Activated naive CD8-positive, alpha-beta T cell (primary cell): ENCODE results near the gene ALG5.

Experiments
- H3K27ac Mint-ChIP-seq: one replicate; pipeline ENCODE4 v1.8.0; 2021; ENCODE audit warnings: mixed read lengths
- H3K27me3 Mint-ChIP-seq: one replicate; pipeline ENCODE4 v1.8.0; 2021; ENCODE audit warnings: mixed read lengths
- H3K36me3 Mint-ChIP-seq: one replicate; pipeline ENCODE4 v1.8.0; 2021; ENCODE audit warnings: mixed read lengths
- H3K4me1 Mint-ChIP-seq: one replicate; pipeline ENCODE4 v1.8.0; 2021; ENCODE audit warnings: low read depth, mixed read lengths
- H3K4me3 Mint-ChIP-seq: one replicate; pipeline ENCODE4 v1.8.0; 2021; ENCODE audit warnings: mild to moderate bottlenecking, mixed read lengths
- H3K9me3 Mint-ChIP-seq: one replicate; pipeline ENCODE4 v1.8.0; 2021; ENCODE audit warnings: low read depth, mixed read lengths

ALG5 gene

GRCh38 chr13:36950920-36951319 is 48.2 kb downstream of the ALG5 start:
- Mint-ChIP-seq H3K36me3 (peaks cover 29% of the 10 kb centered on the region), H3K4me1 (no peaks in the 10 kb centered on the region), H3K9me3 (no peaks in the 10 kb centered on the region), H3K27me3 (no peaks in the 10 kb centered on the region), H3K27ac (no peak overlapping the region), H3K4me3 (no peak overlapping the region)

- Mint-ChIP-seq H3K9me3 (no peaks in the 10 kb centered on the region), H3K27me3 (no peaks in the 10 kb centered on the region), H3K36me3 (peaks cover 31% of the 10 kb centered on the region), H3K4me3 (no peak overlapping the region), H3K4me1 (no peaks in the 10 kb centered on the region), H3K27ac (no peak overlapping the region)
These were observed 48.8 kb downstream of the ALG5 start for GRCh38 chr13:36950330-36950729.

GRCh38 chr13:36945078-36945477 is 54.1 kb downstream of the ALG5 start:
- no peaks in the 10 kb centered on the region for H3K27me3 Mint-ChIP-seq
- peaks cover 18% of the 10 kb centered on the region for H3K36me3 Mint-ChIP-seq
- H3K27ac Mint-ChIP-seq, result no peak overlapping the region
- H3K4me1 Mint-ChIP-seq, result no peaks in the 10 kb centered on the region
- H3K9me3 Mint-ChIP-seq, result peaks cover 18% of the 10 kb centered on the region
- H3K4me3 Mint-ChIP-seq, result no peak overlapping the region

GRCh38 chr13:36925603-36926002 is 73.5 kb downstream of the ALG5 start:
- no peak overlapping the region for H3K27ac Mint-ChIP-seq
- no peak overlapping the region for H3K4me3 Mint-ChIP-seq
- peaks cover 3% of the 10 kb centered on the region for H3K4me1 Mint-ChIP-seq
- H3K9me3 Mint-ChIP-seq, result no peaks in the 10 kb centered on the region
- H3K36me3 Mint-ChIP-seq, result no peaks in the 10 kb centered on the region
- peaks cover 33% of the 10 kb centered on the region for H3K27me3 Mint-ChIP-seq

GRCh38 chr13:36924001-36924400 is 75.1 kb downstream of the ALG5 start:
- H3K27me3 Mint-ChIP-seq, result peaks cover 32% of the 10 kb centered on the region
- H3K9me3 Mint-ChIP-seq, result no peaks in the 10 kb centered on the region
- H3K4me1 Mint-ChIP-seq, result peaks cover 8% of the 10 kb centered on the region
- no peaks in the 10 kb centered on the region for H3K36me3 Mint-ChIP-seq
- no peak overlapping the region for H3K4me3 Mint-ChIP-seq
- H3K27ac Mint-ChIP-seq, result no peak overlapping the region

GRCh38 chr13:36921631-36922301 is 77.4 kb downstream of the ALG5 start:
- Mint-ChIP-seq H3K36me3 (no peaks in the 10 kb centered on the region), H3K4me3 (no peak overlapping the region), H3K4me1 (peaks cover 12% of the 10 kb centered on the region), H3K27ac (no peak overlapping the region), H3K27me3 (peaks cover 36% of the 10 kb centered on the region), H3K9me3 (no peaks in the 10 kb centered on the region)

GRCh38 chr13:36920616-36921185 is 78.4 kb downstream of the ALG5 start:
- Mint-ChIP-seq H3K4me1 (peaks cover 12% of the 10 kb centered on the region), H3K27ac (no peak overlapping the region), H3K4me3 (peak overlapping the region; percentile 75), H3K27me3 (peaks cover 43% of the 10 kb centered on the region), H3K9me3 (no peaks in the 10 kb centered on the region), H3K36me3 (no peaks in the 10 kb centered on the region)

GRCh38 chr13:36919833-36920615 is 79.1 kb downstream of the ALG5 start, which contains the start of gene SMAD9:
SMAD9 (minus strand) TSS chr13:36920238; CDS start chr13:36879689, 40,549 bp downstream.
- H3K4me1 Mint-ChIP-seq, result peaks cover 12% of the 10 kb centered on the region
- no peaks in the 10 kb centered on the region for H3K36me3 Mint-ChIP-seq
- H3K27ac Mint-ChIP-seq, result no peak within 1 kb of the TSS
- H3K4me3 Mint-ChIP-seq, result peak within 1 kb of the TSS; percentile 75
- H3K9me3 Mint-ChIP-seq, result no peaks in the 10 kb centered on the region
- peaks cover 45% of the 10 kb centered on the region for H3K27me3 Mint-ChIP-seq

- H3K9me3 Mint-ChIP-seq, result no peaks in the 10 kb centered on the region
- H3K36me3 Mint-ChIP-seq, result no peaks in the 10 kb centered on the region
- peaks cover 42% of the 10 kb centered on the region for H3K27me3 Mint-ChIP-seq
- H3K27ac Mint-ChIP-seq, result no peak overlapping the region
- H3K4me3 Mint-ChIP-seq, result peak overlapping the region; percentile 66
- peaks cover 12% of the 10 kb centered on the region for H3K4me1 Mint-ChIP-seq
These were observed 79.8 kb downstream of the ALG5 start for GRCh38 chr13:36919171-36919832.

- peaks cover 42% of the 10 kb centered on the region for H3K27me3 Mint-ChIP-seq
- peaks cover 12% of the 10 kb centered on the region for H3K4me1 Mint-ChIP-seq
- no peaks in the 10 kb centered on the region for H3K36me3 Mint-ChIP-seq
- peak overlapping the region; percentile 66 for H3K4me3 Mint-ChIP-seq
- no peak overlapping the region for H3K27ac Mint-ChIP-seq
- no peaks in the 10 kb centered on the region for H3K9me3 Mint-ChIP-seq
These were observed 80.7 kb downstream of the ALG5 start for GRCh38 chr13:36918246-36919131.

- Mint-ChIP-seq H3K9me3 (no peaks in the 10 kb centered on the region), H3K36me3 (no peaks in the 10 kb centered on the region), H3K4me3 (no peak overlapping the region)
These were observed 81.8 kb downstream of the ALG5 start for GRCh38 chr13:36917311-36917710.

GRCh38 chr13:36915896-36916640 is 83.1 kb downstream of the ALG5 start:
- H3K4me1 Mint-ChIP-seq, result peaks cover 12% of the 10 kb centered on the region
- no peak overlapping the region for H3K4me3 Mint-ChIP-seq
- H3K9me3 Mint-ChIP-seq, result no peaks in the 10 kb centered on the region

More at GRCh38 chr13:36917311-36917710, 81.8 kb downstream of the ALG5 start:
- no peak overlapping the region for H3K27ac Mint-ChIP-seq
- peaks cover 12% of the 10 kb centered on the region for H3K4me1 Mint-ChIP-seq
- peaks cover 42% of the 10 kb centered on the region for H3K27me3 Mint-ChIP-seq

GRCh38 chr13:36915106-36915505 is 84.0 kb downstream of the ALG5 start:
- peaks cover 7% of the 10 kb centered on the region for H3K4me1 Mint-ChIP-seq
- no peaks in the 10 kb centered on the region for H3K9me3 Mint-ChIP-seq
- no peak overlapping the region for H3K27ac Mint-ChIP-seq
- H3K36me3 Mint-ChIP-seq, result no peaks in the 10 kb centered on the region
- no peak overlapping the region for H3K4me3 Mint-ChIP-seq
- H3K27me3 Mint-ChIP-seq, result peaks cover 34% of the 10 kb centered on the region

More at GRCh38 chr13:36915896-36916640, 83.1 kb downstream of the ALG5 start:
- no peaks in the 10 kb centered on the region for H3K36me3 Mint-ChIP-seq
- no peak overlapping the region for H3K27ac Mint-ChIP-seq
- peaks cover 37% of the 10 kb centered on the region for H3K27me3 Mint-ChIP-seq
